Activated naive CD8-positive, alpha-beta T cell treated with anti-CD3 and anti-CD28 coated beads for 36 hours (primary cell): ENCODE results near the gene HOXA6. TPM values are rescaled to one million over a fixed set of nuclear protein-coding genes. Genes with fewer than 3 reads are reported as not detected.

ENCODE experiments used
- DNase-seq: peaks from one replicate; pipeline ENCODE4 v3.0.0; 2021
- H3K27ac Mint-ChIP-seq: one replicate; pipeline ENCODE4 v1.8.0; 2022; ENCODE audit warnings: mild to moderate bottlenecking, moderate library complexity, mixed read lengths
- H3K27me3 Mint-ChIP-seq: one replicate; pipeline ENCODE4 v1.8.0; 2022; ENCODE audit warnings: mild to moderate bottlenecking, mixed read lengths
- H3K36me3 Mint-ChIP-seq: one replicate; pipeline ENCODE4 v1.8.0; 2021; ENCODE audit warnings: mild to moderate bottlenecking, mixed read lengths
- H3K4me1 Mint-ChIP-seq: one replicate; pipeline ENCODE4 v1.8.0; 2021; ENCODE audit warnings: mixed read lengths
- H3K4me3 Mint-ChIP-seq: one replicate; pipeline ENCODE4 v1.8.0; 2022; ENCODE audit warnings: mild to moderate bottlenecking, moderate library complexity, mixed read lengths
- H3K9me3 Mint-ChIP-seq: one replicate; pipeline ENCODE4 v1.8.0; 2022; ENCODE audit warnings: mixed read lengths
- total RNA-seq, 2 experiments: library from RNA; stranded (reverse); gene quantifications; one replicate each; pipeline ENCODE4 v1.2.3, GENCODE V29; 2021

HOXA6 gene
- total RNA-seq, 2 experiments from 2014 or later = not detected

- Mint-ChIP-seq H3K9me3 (no peaks in the 10 kb centered on the region), H3K4me3 (peak overlapping the region; percentile 61), H3K4me1 (peaks cover 38% of the 10 kb centered on the region), H3K36me3 (no peaks in the 10 kb centered on the region), H3K27ac (no peak overlapping the region), H3K27me3 (peaks cover 98% of the 10 kb centered on the region)
- DNase-seq = no peak
Observed at GRCh38 chr7:27187475-27188385, 40.2 kb upstream of the HOXA6 start.

GRCh38 chr7:27186668-27187474, 39.3 kb upstream of the HOXA6 start:
- Mint-ChIP-seq H3K27ac (no peak overlapping the region), H3K4me1 (peaks cover 34% of the 10 kb centered on the region), H3K27me3 (peaks cover 96% of the 10 kb centered on the region), H3K36me3 (no peaks in the 10 kb centered on the region), H3K9me3 (no peaks in the 10 kb centered on the region), H3K4me3 (no peak overlapping the region)
- DNase-seq = no peak

GRCh38 chr7:27185854-27186667, 38.5 kb upstream of the HOXA6 start:
- Mint-ChIP-seq H3K36me3 (no peaks in the 10 kb centered on the region), H3K27ac (no peak overlapping the region), H3K27me3 (peaks cover 96% of the 10 kb centered on the region), H3K9me3 (no peaks in the 10 kb centered on the region), H3K4me3 (peak overlapping the region; percentile 70), H3K4me1 (peaks cover 31% of the 10 kb centered on the region)
- DNase-seq = no peak

- DNase-seq = no peak
- Mint-ChIP-seq H3K4me3 (peak within 1 kb of the TSS; percentile 70), H3K9me3 (no peaks in the 10 kb centered on the region), H3K27ac (peak within 1 kb of the TSS; percentile 34), H3K36me3 (no peaks in the 10 kb centered on the region), H3K4me1 (peaks cover 31% of the 10 kb centered on the region), H3K27me3 (peaks cover 93% of the 10 kb centered on the region)
Observed at GRCh38 chr7:27185013-27185853, 37.7 kb upstream of the HOXA6 start, which contains the start of gene HOXA11. Gene HOXA11 (minus strand): TSS chr7:27185232. CDS start chr7:27185144, 88 bp downstream.

GRCh38 chr7:27184337-27185012, 36.9 kb upstream of the HOXA6 start:
- DNase-seq = no peak
- no peaks in the 10 kb centered on the region for H3K9me3 Mint-ChIP-seq
- peak overlapping the region; percentile 70 for H3K4me3 Mint-ChIP-seq
- peak overlapping the region; percentile 34 for H3K27ac Mint-ChIP-seq
- peaks cover 34% of the 10 kb centered on the region for H3K4me1 Mint-ChIP-seq
- H3K36me3 Mint-ChIP-seq = peaks cover 2% of the 10 kb centered on the region
- peaks cover 91% of the 10 kb centered on the region for H3K27me3 Mint-ChIP-seq

- peaks cover 91% of the 10 kb centered on the region for H3K27me3 Mint-ChIP-seq
- peaks cover 31% of the 10 kb centered on the region for H3K4me1 Mint-ChIP-seq
- no peak overlapping the region for H3K27ac Mint-ChIP-seq
- no peaks in the 10 kb centered on the region for H3K9me3 Mint-ChIP-seq
- H3K36me3 Mint-ChIP-seq = peaks cover 2% of the 10 kb centered on the region
- H3K4me3 Mint-ChIP-seq = peak overlapping the region; percentile 60
- no peak for DNase-seq
Observed at GRCh38 chr7:27183682-27184336, 36.2 kb upstream of the HOXA6 start.

GRCh38 chr7:27182861-27183681, 35.5 kb upstream of the HOXA6 start:
- no peak overlapping the region for H3K4me3 Mint-ChIP-seq
- no peaks in the 10 kb centered on the region for H3K9me3 Mint-ChIP-seq
- H3K27me3 Mint-ChIP-seq = peaks cover 91% of the 10 kb centered on the region
- no peak for DNase-seq
- peaks cover 24% of the 10 kb centered on the region for H3K4me1 Mint-ChIP-seq
- no peak overlapping the region for H3K27ac Mint-ChIP-seq
- H3K36me3 Mint-ChIP-seq = peaks cover 2% of the 10 kb centered on the region

- Mint-ChIP-seq H3K4me3 (no peak overlapping the region), H3K9me3 (no peaks in the 10 kb centered on the region), H3K27me3 (peaks cover 91% of the 10 kb centered on the region), H3K4me1 (peaks cover 19% of the 10 kb centered on the region), H3K27ac (no peak overlapping the region), H3K36me3 (peaks cover 2% of the 10 kb centered on the region)
- no peak for DNase-seq
Observed at GRCh38 chr7:27182285-27182841, 34.8 kb upstream of the HOXA6 start.

GRCh38 chr7:27181795-27182275, 34.3 kb upstream of the HOXA6 start:
- peaks cover 2% of the 10 kb centered on the region for H3K36me3 Mint-ChIP-seq
- no peak overlapping the region for H3K4me3 Mint-ChIP-seq
- peaks cover 88% of the 10 kb centered on the region for H3K27me3 Mint-ChIP-seq
- H3K27ac Mint-ChIP-seq = no peak overlapping the region
- no peaks in the 10 kb centered on the region for H3K9me3 Mint-ChIP-seq
- no peak for DNase-seq
- H3K4me1 Mint-ChIP-seq = peaks cover 16% of the 10 kb centered on the region

GRCh38 chr7:27180431-27181420, 33.2 kb upstream of the HOXA6 start:
- Mint-ChIP-seq H3K36me3 (peaks cover 2% of the 10 kb centered on the region), H3K4me1 (peaks cover 14% of the 10 kb centered on the region), H3K27me3 (peaks cover 88% of the 10 kb centered on the region), H3K27ac (no peak overlapping the region), H3K9me3 (no peaks in the 10 kb centered on the region), H3K4me3 (no peak overlapping the region)
- no peak for DNase-seq
